GM12864 (cell line): ENCODE data around the gene LASP1.
A peak's percentile ranks its signal among the peaks of the same experiment; 100 is the strongest.
"Not testable (repeated sequence)": the region's sequence is repeated elsewhere in the genome, so short reads cannot be mapped to it uniquely, and the experiment has no call there.

ENCODE experiments used
- DNase-seq: peaks from one replicate; pipeline ENCODE4 v3.0.0-alpha.2; 2011; ENCODE audit warnings: low read depth
- H3K4me3 ChIP-seq: 2 replicates; pipeline ENCODE4 v1.5.1; 2011; ENCODE audit warnings: mild to moderate bottlenecking, low read depth, low read length, control low read depth
- CTCF ChIP-seq: IDR thresholded peaks from 2 replicates; pipeline ENCODE4 v1.5.1; 2011; ENCODE audit warnings: low read depth, mild to moderate bottlenecking, moderate library complexity, low read length, control low read depth, inconsistent platforms; ENCODE audit errors: missing control alignments

The LASP1 gene

GRCh38 chr17:38905375-38905774, 35.5 kb downstream of the LASP1 start:
- H3K4me3 ChIP-seq: no peak overlapping the region
- no peak for DNase-seq
- no peak for TF ChIP-seq CTCF

DNA sequence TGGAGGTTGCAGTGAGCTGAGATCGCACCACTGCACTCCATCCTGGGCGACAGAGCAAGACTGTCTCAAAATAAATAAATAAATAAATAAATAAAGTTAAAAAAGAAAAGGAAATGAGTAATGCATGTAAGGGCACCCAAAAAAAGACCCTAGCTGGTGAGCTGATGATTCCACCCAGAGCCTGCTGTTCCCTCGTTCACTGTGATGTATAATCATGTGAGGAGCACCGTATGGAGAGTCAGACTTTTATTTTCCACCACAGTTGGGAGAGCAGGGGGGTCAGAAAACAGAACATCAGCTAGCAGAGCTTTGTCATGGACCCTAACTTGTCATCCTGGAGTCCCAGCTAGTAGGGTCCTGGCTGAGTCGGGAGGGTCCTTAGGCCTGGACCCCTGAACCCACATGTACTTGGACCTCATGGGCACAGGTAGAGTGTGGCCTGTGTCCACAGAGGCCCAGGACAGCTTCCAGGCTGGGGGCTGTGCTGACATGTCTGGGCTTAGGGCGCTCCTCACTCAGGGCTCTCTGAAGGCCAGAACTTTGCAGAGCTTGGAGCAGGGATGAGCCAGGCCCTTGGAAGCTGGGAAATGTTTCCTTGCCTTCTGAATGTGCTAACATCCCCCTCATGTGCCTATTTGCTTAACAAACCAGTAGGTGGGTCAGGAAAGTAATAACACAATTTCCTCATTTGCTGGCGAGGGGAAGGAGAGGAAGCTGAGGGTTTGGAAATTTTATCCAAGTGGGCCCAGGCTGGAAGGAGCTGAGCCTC, 36.8 kb downstream of the LASP1 start:
- DNase-seq: no peak
- H3K4me3 ChIP-seq: no peak overlapping the region
- no peak for TF ChIP-seq CTCF

- peak; percentile 14 for TF ChIP-seq CTCF
- DNase-seq: no peak
- H3K4me3 ChIP-seq: peak overlapping the region; percentile 14; the same call in 1 of the 2 replicates
Measured at GRCh38 chr17:38907930-38908675, 38.2 kb downstream of the LASP1 start.

DNA sequence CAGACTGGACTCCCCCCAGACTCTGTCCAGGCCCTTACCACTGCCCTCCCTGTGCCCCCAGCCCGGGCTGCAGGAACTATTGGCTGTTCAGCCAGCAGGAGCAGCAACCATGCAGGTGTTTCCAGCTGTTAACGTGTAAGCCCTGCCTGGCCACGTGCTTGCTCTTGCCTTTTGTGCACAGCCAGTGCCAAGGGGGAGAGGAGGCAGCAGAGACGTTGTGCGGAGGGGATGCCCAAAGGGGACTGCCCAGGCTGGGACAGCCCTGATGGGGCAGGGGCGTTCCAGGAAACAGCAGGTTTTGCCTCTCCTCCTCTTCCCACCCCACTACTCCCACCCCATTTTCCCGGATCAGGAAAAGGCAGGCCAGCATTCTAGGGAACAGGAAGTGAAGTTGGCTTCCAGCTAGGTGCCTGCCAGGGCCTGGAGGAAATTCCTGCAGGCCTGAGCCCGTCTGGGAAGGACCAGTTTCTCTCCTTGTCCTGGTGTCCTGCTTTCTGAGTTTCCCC, 38.9 kb downstream of the LASP1 start:
- TF ChIP-seq CTCF: no peak
- no peak overlapping the region for H3K4me3 ChIP-seq
- DNase-seq: no peak

GRCh38 chr17:38910325-38910724, 40.5 kb downstream of the LASP1 start:
- H3K4me3 ChIP-seq: no peak overlapping the region
- DNase-seq: no peak
- no peak for TF ChIP-seq CTCF

DNA sequence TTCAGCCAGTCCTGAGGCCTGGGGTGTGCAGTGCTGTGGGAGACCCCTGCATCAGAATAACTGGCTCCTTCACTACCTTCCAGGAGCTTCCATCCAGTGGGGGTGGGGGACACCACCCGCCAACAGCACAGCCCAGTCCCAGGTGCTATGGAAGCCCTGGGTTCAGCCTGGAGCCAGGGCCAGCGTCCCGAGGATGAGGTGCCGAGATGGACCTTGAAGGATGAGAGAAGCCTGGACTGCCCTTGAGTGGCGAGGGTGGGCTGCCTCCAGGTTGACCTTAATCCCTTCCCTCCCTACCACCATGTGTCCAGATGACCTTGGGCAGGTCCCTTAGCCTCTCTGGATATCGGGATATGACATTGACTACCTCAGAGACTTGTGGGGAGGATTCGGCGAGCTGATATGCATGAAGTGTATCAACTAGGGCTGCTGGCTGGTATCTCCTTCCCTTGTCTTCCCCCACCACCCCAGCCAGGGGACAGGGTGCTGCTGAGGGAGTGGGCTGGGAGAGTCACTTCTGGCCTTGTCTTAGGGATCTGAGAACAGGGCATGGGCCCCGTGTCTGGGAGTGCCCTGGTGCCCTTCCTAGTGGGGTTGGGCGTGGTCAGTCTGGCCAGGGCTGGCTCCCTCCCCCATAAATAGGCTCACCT, 41.3 kb downstream of the LASP1 start:
- no peak for DNase-seq
- no peak overlapping the region for H3K4me3 ChIP-seq

GRCh38 chr17:38911731-38912081, 41.8 kb downstream of the LASP1 start:
- not testable (repeated sequence) for H3K4me3 ChIP-seq

More for the DNA sequence above, 41.3 kb downstream of the LASP1 start:
- TF ChIP-seq CTCF: no peak

More at GRCh38 chr17:38911731-38912081, 41.8 kb downstream of the LASP1 start:
- DNase-seq: not testable (repeated sequence)
